OCI-LY3 (cell line): ENCODE measurements around the gene SRGAP1.

ENCODE experiments used
- H2AFZ ChIP-seq: fragments of 200-600, 300-600 bp; shearing (Covaris generic); 2 replicates; pipeline ENCODE4 v1.6.0; 2014; ENCODE audit warnings: antibody characterized with exemption, low read depth, low read length
- H3K27ac ChIP-seq: fragments of 200-600, 300-600 bp; sonication (generic); 2 replicates; pipeline ENCODE4 v1.5.1; 2014; ENCODE audit warnings: mild to moderate bottlenecking, low read length, moderate library complexity, mixed read lengths
- H3K27me3 ChIP-seq: fragments of 200-600, 300-600 bp; sonication (generic); 2 replicates; pipeline ENCODE4 v1.6.1; 2014; ENCODE audit warnings: low read depth, low read length, mixed read lengths
- H3K36me3 ChIP-seq: fragments of 200-600, 300-600 bp; sonication (generic); replicated peaks from 2 replicates; pipeline ENCODE3; 2014; ENCODE audit warnings: low read depth, low read length, mixed read lengths
- H3K4me1 ChIP-seq: fragments of 300-600, 200-600 bp; sonication (generic); 2 replicates; pipeline ENCODE4 v1.6.1; 2014; ENCODE audit warnings: low read length, mixed read lengths
- H3K4me2 ChIP-seq: fragments of 200-600, 300-600 bp; sonication (generic); 2 replicates; pipeline ENCODE4 v1.6.1; 2014; ENCODE audit warnings: low read length, mixed read lengths
- H3K4me3 ChIP-seq: fragments of 300-600, 200-600 bp; sonication (generic); 2 replicates; pipeline ENCODE4 v1.5.1; 2014; ENCODE audit warnings: antibody characterized with exemption, mild to moderate bottlenecking, low read length, moderate library complexity
- H3K79me2 ChIP-seq: fragments of 300-600, 200-600 bp; shearing (Covaris generic); 2 replicates; pipeline ENCODE4 v1.6.1; 2014; ENCODE audit warnings: mild to moderate bottlenecking, low read length, mixed read lengths
- H3K9ac ChIP-seq: fragments of 300-600, 200-600 bp; shearing (Covaris generic); 2 replicates; pipeline ENCODE4 v1.6.0; 2014; ENCODE audit warnings: mild to moderate bottlenecking, low read length, moderate library complexity
- H3K9me3 ChIP-seq: fragments of 200-600, 300-600 bp; shearing (Covaris generic); 2 replicates; pipeline ENCODE4 v1.6.1; 2014; ENCODE audit warnings: low read length, mixed read lengths; ENCODE audit not compliant: insufficient read depth
- H4K20me1 ChIP-seq: fragments of 200-600, 300-600 bp; sonication (generic); 2 replicates; pipeline ENCODE4 v1.6.1; 2016; ENCODE audit warnings: low read length, mixed read lengths; ENCODE audit not compliant: insufficient read depth
- EZH2phosphoT487 ChIP-seq: fragments of 200-600 bp; shearing (Covaris generic); IDR thresholded peaks from 2 replicates; pipeline ENCODE4 v1.6.1; 2018; ENCODE audit warnings: antibody characterized with exemption, mixed run types, low read depth
- TF ChIP-seq, protein P1 (sequence below): fragments of 200-600, 300-600 bp; sonication (generic); IDR thresholded peaks from 2 replicates; pipeline ENCODE4 v1.5.1; 2014; ENCODE audit warnings: antibody characterized with exemption, low read length, low read depth

Gene SRGAP1

DNA sequence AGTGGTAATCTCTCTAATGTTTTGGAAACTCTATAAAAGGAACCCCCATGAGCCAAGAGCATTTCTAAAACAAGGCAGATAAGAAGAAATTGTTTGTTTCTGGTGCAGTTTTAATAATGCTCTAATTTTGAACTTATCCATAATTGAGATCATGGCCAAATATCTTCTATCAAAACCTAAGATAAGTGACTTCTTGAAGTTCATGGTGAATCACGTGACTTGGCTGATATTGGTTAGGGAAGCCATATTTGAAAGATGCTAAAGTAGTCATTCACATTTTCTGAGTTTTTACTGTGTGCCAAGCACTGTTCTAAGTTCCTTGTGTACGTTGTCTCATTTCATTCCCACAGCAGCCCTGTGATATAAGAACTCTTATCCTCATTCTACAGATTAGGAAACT is 219.7 kb downstream of the SRGAP1 start:
- H3K4me3 ChIP-seq, result no peak overlapping the region
- no peak overlapping the region for H3K4me2 ChIP-seq
- peaks cover 7% of the 10 kb centered on the region for H3K4me1 ChIP-seq
- no peaks in the 10 kb centered on the region for H3K79me2 ChIP-seq
- H3K9ac ChIP-seq, result no peak overlapping the region
- no peaks in the 10 kb centered on the region for H3K9me3 ChIP-seq
- no peaks in the 10 kb centered on the region for H3K36me3 ChIP-seq
- TF ChIP-seq, protein P1, sequence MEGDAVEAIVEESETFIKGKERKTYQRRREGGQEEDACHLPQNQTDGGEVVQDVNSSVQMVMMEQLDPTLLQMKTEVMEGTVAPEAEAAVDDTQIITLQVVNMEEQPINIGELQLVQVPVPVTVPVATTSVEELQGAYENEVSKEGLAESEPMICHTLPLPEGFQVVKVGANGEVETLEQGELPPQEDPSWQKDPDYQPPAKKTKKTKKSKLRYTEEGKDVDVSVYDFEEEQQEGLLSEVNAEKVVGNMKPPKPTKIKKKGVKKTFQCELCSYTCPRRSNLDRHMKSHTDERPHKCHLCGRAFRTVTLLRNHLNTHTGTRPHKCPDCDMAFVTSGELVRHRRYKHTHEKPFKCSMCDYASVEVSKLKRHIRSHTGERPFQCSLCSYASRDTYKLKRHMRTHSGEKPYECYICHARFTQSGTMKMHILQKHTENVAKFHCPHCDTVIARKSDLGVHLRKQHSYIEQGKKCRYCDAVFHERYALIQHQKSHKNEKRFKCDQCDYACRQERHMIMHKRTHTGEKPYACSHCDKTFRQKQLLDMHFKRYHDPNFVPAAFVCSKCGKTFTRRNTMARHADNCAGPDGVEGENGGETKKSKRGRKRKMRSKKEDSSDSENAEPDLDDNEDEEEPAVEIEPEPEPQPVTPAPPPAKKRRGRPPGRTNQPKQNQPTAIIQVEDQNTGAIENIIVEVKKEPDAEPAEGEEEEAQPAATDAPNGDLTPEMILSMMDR, result no peak
- no peak for TF ChIP-seq EZH2phosphoT487
- no peaks in the 10 kb centered on the region for H3K27me3 ChIP-seq
- no peak overlapping the region for H3K27ac ChIP-seq
- H2AFZ ChIP-seq, result no peak overlapping the region
- no peaks in the 10 kb centered on the region for H4K20me1 ChIP-seq

DNA sequence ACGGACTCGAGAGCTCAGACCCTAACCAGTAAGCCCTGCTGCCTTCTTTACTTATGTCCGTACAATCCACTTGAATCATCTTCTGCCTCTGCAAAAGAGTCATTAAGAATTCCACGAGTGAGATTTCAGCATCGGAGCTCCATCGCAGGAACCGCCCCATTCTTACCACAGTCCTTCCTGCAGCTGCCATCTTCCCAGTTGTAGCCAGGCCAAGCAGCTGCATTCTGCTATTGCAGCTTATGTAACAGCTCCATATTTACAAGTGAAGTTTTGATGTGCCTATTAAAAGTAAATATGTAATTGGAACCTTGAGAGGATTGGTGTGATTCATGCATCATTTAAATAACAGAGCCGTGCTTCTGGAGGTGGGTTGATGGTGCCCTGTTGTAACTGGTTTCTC is 220.2 kb downstream of the SRGAP1 start:
- no peak overlapping the region for H3K4me2 ChIP-seq
- no peaks in the 10 kb centered on the region for H3K9me3 ChIP-seq
- no peaks in the 10 kb centered on the region for H3K27me3 ChIP-seq
- H2AFZ ChIP-seq, result no peak overlapping the region
- TF ChIP-seq, protein P1, result no peak
- TF ChIP-seq EZH2phosphoT487, result no peak
- H4K20me1 ChIP-seq, result no peaks in the 10 kb centered on the region
- H3K4me3 ChIP-seq, result no peak overlapping the region
- peaks cover 6% of the 10 kb centered on the region for H3K4me1 ChIP-seq
- no peaks in the 10 kb centered on the region for H3K79me2 ChIP-seq
- no peak overlapping the region for H3K9ac ChIP-seq
- no peaks in the 10 kb centered on the region for H3K36me3 ChIP-seq
- H3K27ac ChIP-seq, result no peak overlapping the region

DNA sequence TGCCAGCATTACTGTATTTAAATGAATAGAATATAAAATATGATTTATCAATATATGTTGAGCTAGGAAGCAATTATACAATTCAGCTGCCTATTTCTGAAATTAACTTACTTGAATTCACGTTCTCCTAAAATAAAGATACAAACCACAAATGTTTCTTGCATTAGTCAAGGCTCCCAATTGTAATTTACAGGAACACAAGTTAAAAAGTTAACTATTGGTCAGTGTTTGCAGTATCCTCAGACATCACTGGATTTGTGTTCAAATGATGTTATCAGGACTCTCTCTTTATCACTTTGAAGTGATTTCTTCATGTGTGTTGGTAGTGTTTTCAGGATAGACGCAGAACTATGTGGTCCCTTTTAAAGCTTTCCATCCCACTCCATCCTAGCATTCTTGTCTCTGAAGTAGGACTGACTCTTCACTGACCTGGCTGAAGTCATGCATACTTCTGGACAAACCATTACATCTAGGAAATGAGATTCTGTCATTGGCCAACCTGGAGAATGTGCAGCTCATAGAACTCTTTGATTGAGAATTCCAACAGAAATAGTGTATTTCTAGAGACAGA is 221.5 kb downstream of the SRGAP1 start:
- Histone ChIP-seq H3K4me1 (peaks cover 6% of the 10 kb centered on the region), H3K27me3 (no peaks in the 10 kb centered on the region), H3K4me3 (no peak overlapping the region), H3K4me2 (no peak overlapping the region), H3K27ac (no peak overlapping the region), H3K9me3 (no peaks in the 10 kb centered on the region), H3K9ac (no peak overlapping the region), H3K79me2 (no peaks in the 10 kb centered on the region), H2AFZ (no peak overlapping the region), H4K20me1 (no peaks in the 10 kb centered on the region), H3K36me3 (no peaks in the 10 kb centered on the region)
- TF ChIP-seq, protein P1, result no peak
- TF ChIP-seq EZH2phosphoT487, result no peak

DNA sequence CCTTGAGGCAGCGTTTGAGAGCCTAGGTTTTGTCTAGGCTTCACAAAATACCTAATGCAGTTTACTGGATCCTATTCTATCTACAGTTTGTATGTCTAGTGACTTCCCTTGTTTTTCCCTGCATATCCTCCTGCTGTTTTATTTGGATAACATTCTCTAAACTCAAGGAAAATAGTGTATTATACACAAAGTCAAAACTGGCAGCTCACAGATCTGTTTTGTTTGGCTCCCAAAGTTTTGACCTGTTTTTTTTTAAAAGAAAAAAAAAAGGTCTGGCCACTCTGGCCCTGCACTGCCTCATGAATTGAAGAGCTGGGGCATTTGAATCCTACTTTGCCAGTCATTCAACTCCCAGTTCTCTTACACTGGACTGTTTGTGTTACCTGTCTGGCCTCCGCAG is 222.3 kb downstream of the SRGAP1 start:
- Histone ChIP-seq H3K36me3 (no peaks in the 10 kb centered on the region), H3K27ac (no peak overlapping the region), H4K20me1 (no peaks in the 10 kb centered on the region), H2AFZ (no peak overlapping the region), H3K4me2 (no peak overlapping the region), H3K79me2 (no peaks in the 10 kb centered on the region), H3K4me3 (no peak overlapping the region), H3K9me3 (no peaks in the 10 kb centered on the region), H3K4me1 (peaks cover 4% of the 10 kb centered on the region), H3K9ac (no peak overlapping the region), H3K27me3 (no peaks in the 10 kb centered on the region)
- TF ChIP-seq EZH2phosphoT487, result no peak
- TF ChIP-seq, protein P1, result no peak
